ENCODE measurements around the gene GPR156. TPM values are rescaled to one million over a fixed set of nuclear protein-coding genes. Genes with fewer than 3 reads are reported as not detected.

GPR156 gene
- total RNA-seq, 1 donor from 2014 or later = 0.41 TPM

DNA sequence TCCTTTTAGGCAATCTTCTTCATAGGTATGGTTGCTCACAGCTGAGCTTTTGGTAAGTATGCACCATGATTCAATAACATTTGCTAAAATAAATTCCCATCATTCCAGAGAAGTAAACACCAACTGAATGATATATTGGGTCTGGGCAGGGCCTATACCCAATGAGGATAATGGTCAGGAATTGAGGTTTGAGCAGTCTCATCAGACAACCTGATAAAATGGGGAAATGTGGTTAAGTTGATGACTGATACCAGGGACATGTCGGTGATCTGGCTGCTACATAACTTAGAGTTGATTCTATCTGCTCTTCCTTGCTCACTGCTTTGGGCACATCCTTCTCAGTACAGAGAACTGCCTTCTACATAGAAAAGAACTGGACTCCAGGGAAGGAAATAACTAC lies 92.9 kb downstream of the GPR156 start:
- H3K4me3 Mint-ChIP-seq (ENCODE audit: low read depth) = no peak overlapping the region
- H3K27me3 Mint-ChIP-seq = no peaks in the 10 kb centered on the region
- no peaks in the 10 kb centered on the region for H3K36me3 Mint-ChIP-seq (ENCODE audit: insufficient read depth)
- TF ChIP-seq, protein P1, sequence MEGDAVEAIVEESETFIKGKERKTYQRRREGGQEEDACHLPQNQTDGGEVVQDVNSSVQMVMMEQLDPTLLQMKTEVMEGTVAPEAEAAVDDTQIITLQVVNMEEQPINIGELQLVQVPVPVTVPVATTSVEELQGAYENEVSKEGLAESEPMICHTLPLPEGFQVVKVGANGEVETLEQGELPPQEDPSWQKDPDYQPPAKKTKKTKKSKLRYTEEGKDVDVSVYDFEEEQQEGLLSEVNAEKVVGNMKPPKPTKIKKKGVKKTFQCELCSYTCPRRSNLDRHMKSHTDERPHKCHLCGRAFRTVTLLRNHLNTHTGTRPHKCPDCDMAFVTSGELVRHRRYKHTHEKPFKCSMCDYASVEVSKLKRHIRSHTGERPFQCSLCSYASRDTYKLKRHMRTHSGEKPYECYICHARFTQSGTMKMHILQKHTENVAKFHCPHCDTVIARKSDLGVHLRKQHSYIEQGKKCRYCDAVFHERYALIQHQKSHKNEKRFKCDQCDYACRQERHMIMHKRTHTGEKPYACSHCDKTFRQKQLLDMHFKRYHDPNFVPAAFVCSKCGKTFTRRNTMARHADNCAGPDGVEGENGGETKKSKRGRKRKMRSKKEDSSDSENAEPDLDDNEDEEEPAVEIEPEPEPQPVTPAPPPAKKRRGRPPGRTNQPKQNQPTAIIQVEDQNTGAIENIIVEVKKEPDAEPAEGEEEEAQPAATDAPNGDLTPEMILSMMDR (IDR thresholded peaks at IDR 0.05; ENCODE audit: unreplicated experiment) = no peak
- H3K27ac Mint-ChIP-seq = no peak overlapping the region
- DNase-seq (ENCODE audit: low spot score, unreplicated experiment) = no peak
- peaks cover 5% of the 10 kb centered on the region for H3K4me1 Mint-ChIP-seq (ENCODE audit: low read depth)
- no peaks in the 10 kb centered on the region for H3K9me3 Mint-ChIP-seq (ENCODE audit: low read depth)

DNA sequence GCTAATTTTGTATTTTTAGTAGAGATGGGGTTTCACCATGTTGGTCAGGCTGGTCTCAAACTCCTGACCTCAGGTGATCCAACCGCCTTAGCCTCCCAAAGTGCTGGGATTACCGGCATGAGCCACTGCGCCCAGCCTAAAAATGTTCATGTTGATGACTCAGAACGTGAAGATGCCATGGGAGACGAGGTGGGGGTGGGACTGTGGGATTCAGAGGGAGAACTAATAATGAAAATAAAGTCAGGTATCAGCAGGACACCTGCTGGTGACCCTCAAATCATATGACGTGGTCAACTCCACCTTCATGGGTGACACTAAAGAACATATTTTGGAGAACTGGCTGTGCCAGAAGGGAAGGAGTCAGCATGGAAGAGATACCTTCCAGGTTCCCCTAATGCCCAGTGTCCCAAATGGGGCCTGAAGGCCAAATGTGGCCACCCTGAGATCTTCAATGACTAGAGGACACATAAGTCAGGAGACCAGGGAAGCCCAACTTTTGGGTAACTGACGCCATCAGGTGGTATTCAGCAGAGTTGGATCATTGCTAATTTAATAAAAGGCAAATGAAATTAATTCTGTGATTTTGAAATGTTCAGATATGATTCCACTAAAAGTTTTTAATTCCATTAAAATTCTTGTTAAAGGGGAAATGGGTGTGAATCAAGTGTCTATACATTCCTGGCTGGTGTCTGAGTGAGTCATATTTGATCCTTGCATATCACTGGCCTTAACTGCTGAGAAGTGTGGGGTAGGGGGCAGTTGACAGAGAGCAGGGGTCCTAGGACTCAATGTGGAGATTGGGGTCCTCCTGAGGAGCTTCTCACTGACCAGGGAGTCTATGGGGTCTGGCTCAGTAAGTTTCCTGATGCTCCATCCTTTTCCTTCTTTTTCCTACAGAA lies 102.2 kb downstream of the GPR156 start:
- no peak for DNase-seq (ENCODE audit: low spot score, unreplicated experiment)
- Mint-ChIP-seq H3K27ac (no peak overlapping the region), H3K9me3 (ENCODE audit: low read depth) (no peaks in the 10 kb centered on the region), H3K27me3 (no peaks in the 10 kb centered on the region), H3K4me3 (ENCODE audit: low read depth) (no peak overlapping the region), H3K36me3 (ENCODE audit: insufficient read depth) (no peaks in the 10 kb centered on the region), H3K4me1 (ENCODE audit: low read depth) (peaks cover 6% of the 10 kb centered on the region)
- TF ChIP-seq, protein P1 (IDR thresholded peaks at IDR 0.05; ENCODE audit: unreplicated experiment) = peak; percentile 26

DNA sequence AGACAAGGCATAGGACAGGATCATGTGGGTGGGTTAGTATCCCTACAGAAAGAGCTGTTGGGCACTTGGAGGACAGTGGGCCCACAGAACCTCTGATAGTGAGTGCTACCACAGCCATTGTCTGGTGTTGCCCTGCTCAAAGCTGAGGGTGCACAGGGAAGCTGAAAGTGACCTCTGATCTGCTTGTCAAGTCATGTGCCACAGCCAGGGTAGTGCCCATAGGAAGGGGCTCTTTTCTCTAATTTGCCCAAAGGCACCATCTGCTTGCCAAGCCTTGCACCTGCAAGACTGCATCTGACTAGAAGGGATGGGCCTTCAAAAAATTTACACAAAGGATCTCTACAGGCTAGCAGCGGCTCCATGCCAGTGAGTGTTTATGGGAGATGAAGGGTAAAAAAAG lies 103.4 kb downstream of the GPR156 start:
- H3K36me3 Mint-ChIP-seq (ENCODE audit: insufficient read depth) = no peaks in the 10 kb centered on the region
- no peak for DNase-seq (ENCODE audit: low spot score, unreplicated experiment)
- H3K9me3 Mint-ChIP-seq (ENCODE audit: low read depth) = no peaks in the 10 kb centered on the region
- no peak overlapping the region for H3K4me3 Mint-ChIP-seq (ENCODE audit: low read depth)
- H3K27me3 Mint-ChIP-seq = no peaks in the 10 kb centered on the region
- H3K4me1 Mint-ChIP-seq (ENCODE audit: low read depth) = peaks cover 15% of the 10 kb centered on the region
- no peak overlapping the region for H3K27ac Mint-ChIP-seq
- TF ChIP-seq, protein P1 (IDR thresholded peaks at IDR 0.05; ENCODE audit: unreplicated experiment) = no peak

DNA sequence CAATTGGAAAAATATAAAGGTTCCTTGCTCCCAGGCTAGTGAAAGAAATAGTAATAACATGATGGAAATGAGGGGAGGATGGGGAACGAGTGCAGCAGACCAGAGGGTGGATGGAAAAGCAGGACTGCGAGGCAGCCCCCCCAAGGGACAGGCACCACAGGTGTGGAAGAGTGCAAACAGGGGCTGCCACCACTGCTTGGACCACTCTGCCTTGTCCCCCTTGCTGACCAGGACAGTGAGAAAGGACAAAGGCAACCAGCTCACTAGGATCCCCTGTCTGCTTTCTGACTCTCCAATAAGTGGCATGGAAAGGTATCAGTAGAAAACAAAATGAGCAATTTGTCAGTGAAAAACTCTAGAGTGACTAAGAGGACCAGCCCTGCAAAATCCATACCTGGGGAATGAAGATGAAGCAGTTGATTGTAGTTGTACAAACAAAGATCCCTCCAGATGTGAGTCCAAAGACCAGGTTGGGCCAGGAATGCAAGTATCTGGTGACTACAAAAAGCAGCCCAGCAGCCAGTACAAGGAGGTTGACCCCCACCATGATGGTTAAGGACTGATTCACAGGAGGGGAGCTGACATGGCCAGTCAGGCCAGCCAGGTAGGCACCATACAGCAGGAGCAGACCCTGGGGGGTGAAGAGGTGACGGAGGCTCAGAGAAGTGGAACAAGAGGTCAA lies 104.2 kb downstream of the GPR156 start:
- Mint-ChIP-seq H3K4me1 (ENCODE audit: low read depth) (peaks cover 15% of the 10 kb centered on the region), H3K9me3 (ENCODE audit: low read depth) (no peaks in the 10 kb centered on the region), H3K4me3 (ENCODE audit: low read depth) (no peak overlapping the region), H3K27ac (no peak overlapping the region), H3K36me3 (ENCODE audit: insufficient read depth) (no peaks in the 10 kb centered on the region), H3K27me3 (no peaks in the 10 kb centered on the region)
- no peak for DNase-seq (ENCODE audit: low spot score, unreplicated experiment)
- TF ChIP-seq, protein P1 (IDR thresholded peaks at IDR 0.05; ENCODE audit: unreplicated experiment) = no peak

DNA sequence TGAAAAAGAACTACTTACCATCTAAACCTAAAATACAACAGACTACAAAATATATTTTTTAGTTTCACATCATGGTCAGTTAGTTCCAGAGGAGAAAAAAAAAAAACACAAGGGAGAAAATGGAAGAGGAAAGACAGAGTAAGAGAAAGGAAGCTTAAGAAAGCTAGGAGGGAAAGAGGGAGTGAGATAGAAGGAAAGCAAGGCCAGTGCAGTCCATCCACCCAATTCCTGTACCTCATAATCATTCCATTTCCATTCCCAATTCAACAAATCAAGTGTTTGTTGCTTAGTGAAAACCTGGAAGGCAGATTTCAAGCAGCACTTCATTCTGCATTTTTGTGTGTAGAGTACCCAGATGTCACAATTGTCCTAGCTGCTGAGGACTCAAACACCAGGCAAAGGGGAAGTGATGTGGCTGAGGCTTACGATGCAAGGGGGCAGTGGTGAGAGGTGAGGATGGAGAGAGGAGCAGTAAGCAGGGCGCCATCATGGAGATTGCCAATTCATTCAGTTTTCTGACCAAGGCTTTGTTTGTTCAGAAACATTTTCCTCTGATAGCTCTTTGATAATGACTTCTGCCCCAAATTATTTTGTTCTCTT lies 107.2 kb downstream of the GPR156 start:
- DNase-seq (ENCODE audit: low spot score, unreplicated experiment) = no peak
- Mint-ChIP-seq H3K27ac (peak overlapping the region; percentile 95), H3K9me3 (ENCODE audit: low read depth) (no peaks in the 10 kb centered on the region), H3K4me3 (ENCODE audit: low read depth) (peak overlapping the region; percentile 3), H3K27me3 (no peaks in the 10 kb centered on the region), H3K4me1 (ENCODE audit: low read depth) (peaks cover 15% of the 10 kb centered on the region), H3K36me3 (ENCODE audit: insufficient read depth) (no peaks in the 10 kb centered on the region)
- TF ChIP-seq, protein P1 (IDR thresholded peaks at IDR 0.05; ENCODE audit: unreplicated experiment) = no peak
